ENCODE data around the gene GBP5.
"Not testable (repeated sequence)": the region's sequence is repeated elsewhere in the genome, so short reads cannot be mapped to it uniquely, and the experiment has no call there.

GBP5 gene

GRCh38 chr1:89272269-89273041 lies at the start of gene GBP5:
GBP5 (minus strand) TSS chr1:89272860; CDS start chr1:89269555, 3,305 bp downstream.
- not testable (repeated sequence) for H3K27ac ChIP-seq

GRCh38 chr1:89322402-89322801 lies 49.7 kb upstream of the GBP5 start:
- H3K36me3 ChIP-seq: no peaks in the 10 kb centered on the region
- TF ChIP-seq CTCF (IDR thresholded peaks at IDR 0.05; ENCODE audit: low read depth, low read length): no peak
- no peaks in the 10 kb centered on the region for H3K9me3 ChIP-seq (ENCODE audit: severe bottlenecking)
- no peak for DNase-seq
- no peak overlapping the region for H3K27ac ChIP-seq
- no peak overlapping the region for H3K4me3 ChIP-seq (ENCODE audit: low read depth, low read length)
- H3K27me3 ChIP-seq (ENCODE audit: insufficient read depth, low read depth, severe bottlenecking): peaks cover 4% of the 10 kb centered on the region

More at GRCh38 chr1:89272269-89273041, at the start of gene GBP5:
- H3K4me3 ChIP-seq (ENCODE audit: low read depth, low read length); H3K36me3 ChIP-seq; DNase-seq; H3K27me3 ChIP-seq (ENCODE audit: insufficient read depth, low read depth, severe bottlenecking); H3K9me3 ChIP-seq (ENCODE audit: severe bottlenecking): not testable (repeated sequence)

- H3K27me3 ChIP-seq (ENCODE audit: insufficient read depth, low read depth, severe bottlenecking): peaks cover 26% of the 10 kb centered on the region
- no peak for DNase-seq
Observed at GRCh38 chr1:89312572-89312971, 39.9 kb upstream of the GBP5 start.

GRCh38 chr1:89311757-89312156 lies 39.1 kb upstream of the GBP5 start:
- no peak for DNase-seq
- Histone ChIP-seq H3K36me3 (no peaks in the 10 kb centered on the region), H3K27me3 (ENCODE audit: insufficient read depth, low read depth, severe bottlenecking) (peaks cover 22% of the 10 kb centered on the region), H3K4me3 (ENCODE audit: low read depth, low read length) (no peak overlapping the region), H3K27ac (no peak overlapping the region), H3K9me3 (ENCODE audit: severe bottlenecking) (no peaks in the 10 kb centered on the region)
- no peak for TF ChIP-seq CTCF (IDR thresholded peaks at IDR 0.05; ENCODE audit: low read depth, low read length)

More at GRCh38 chr1:89312572-89312971, 39.9 kb upstream of the GBP5 start:
- H3K27ac ChIP-seq: no peak overlapping the region
- no peak overlapping the region for H3K4me3 ChIP-seq (ENCODE audit: low read depth, low read length)
- TF ChIP-seq CTCF (IDR thresholded peaks at IDR 0.05; ENCODE audit: low read depth, low read length): no peak
- H3K36me3 ChIP-seq: no peaks in the 10 kb centered on the region
- H3K9me3 ChIP-seq (ENCODE audit: severe bottlenecking): no peaks in the 10 kb centered on the region

GRCh38 chr1:89310976-89311375 lies 38.3 kb upstream of the GBP5 start:
- no peak for TF ChIP-seq CTCF (IDR thresholded peaks at IDR 0.05; ENCODE audit: low read depth, low read length)
- no peaks in the 10 kb centered on the region for H3K9me3 ChIP-seq (ENCODE audit: severe bottlenecking)
- H3K27me3 ChIP-seq (ENCODE audit: insufficient read depth, low read depth, severe bottlenecking): peaks cover 24% of the 10 kb centered on the region
- no peak overlapping the region for H3K4me3 ChIP-seq (ENCODE audit: low read depth, low read length)
- no peak for DNase-seq
- H3K27ac ChIP-seq: no peak overlapping the region
- no peaks in the 10 kb centered on the region for H3K36me3 ChIP-seq

GRCh38 chr1:89310505-89310904 lies 37.8 kb upstream of the GBP5 start:
- no peak for DNase-seq
- no peak overlapping the region for H3K27ac ChIP-seq
- H3K27me3 ChIP-seq (ENCODE audit: insufficient read depth, low read depth, severe bottlenecking): peaks cover 26% of the 10 kb centered on the region
- H3K4me3 ChIP-seq (ENCODE audit: low read depth, low read length): no peak overlapping the region
- H3K36me3 ChIP-seq: no peaks in the 10 kb centered on the region
- TF ChIP-seq CTCF (IDR thresholded peaks at IDR 0.05; ENCODE audit: low read depth, low read length): no peak
- H3K9me3 ChIP-seq (ENCODE audit: severe bottlenecking): no peaks in the 10 kb centered on the region
